HepG2 (cell line): ENCODE measurements around the gene PRPSAP1. TPM values are rescaled to one million over a fixed set of nuclear protein-coding genes. Genes with fewer than 3 reads are reported as not detected.
A peak's percentile ranks its signal among the peaks of the same experiment; 100 is the strongest.

ENCODE experiments used
- ARHGAP35 ChIP-seq: sonication (generic); formaldehyde crosslinking; IDR thresholded peaks from 2 replicates; pipeline ENCODE4 v1.9.0; 2022; ENCODE audit warnings: mild to moderate bottlenecking, inconsistent platforms, moderate library complexity, missing genetic modification reagents, borderline replicate concordance
- CHD2 ChIP-seq: IDR thresholded peaks from 2 replicates; pipeline ENCODE4 v1.6.1; 2011; ENCODE audit warnings: low read depth, low read length, improper control_type of control experiment
- EEA1 ChIP-seq: sonication (generic); formaldehyde crosslinking; IDR thresholded peaks from 2 replicates; pipeline ENCODE4 v1.5.1; 2020; ENCODE audit warnings: mild to moderate bottlenecking, missing genetic modification reagents, borderline replicate concordance
- JUND ChIP-seq: sonication (generic); formaldehyde crosslinking; IDR thresholded peaks from 2 replicates; pipeline ENCODE4 v1.8.0; 2022; ENCODE audit warnings: mild to moderate bottlenecking, missing genetic modification reagents
- KAT2B ChIP-seq: fragments of 150-350 bp; IDR thresholded peaks from 2 replicates; pipeline ENCODE4 v1.6.1; 2014; ENCODE audit warnings: low read depth, low read length, borderline replicate concordance
- KLF13 ChIP-seq: sonication (generic); formaldehyde crosslinking; IDR thresholded peaks from 2 replicates; pipeline ENCODE4 v1.4.0; 2020; ENCODE audit warnings: mild to moderate bottlenecking, missing genetic modification reagents
- MAFK ChIP-seq, 2 experiments: IDR thresholded peaks in 1 of 2; conservative IDR thresholded peaks in 1 of 2; 2 replicates each; pipeline ENCODE4 v1.6.1; 2011; ENCODE audit warnings: improper control_type of control experiment in 2 of 2, low read length in 2 of 2
- MED8 ChIP-seq: sonication (generic); formaldehyde crosslinking; IDR thresholded peaks from 2 replicates; pipeline ENCODE4 v1.8.1; 2023; ENCODE audit warnings: mild to moderate bottlenecking, missing genetic modification reagents; ENCODE audit not compliant: insufficient replicate concordance
- PHF21A ChIP-seq: sonication (generic); formaldehyde crosslinking; IDR thresholded peaks from 2 replicates; pipeline ENCODE4 v1.5.0; 2020; ENCODE audit warnings: mild to moderate bottlenecking, missing genetic modification reagents
- POLR2AphosphoS2 ChIP-seq: IDR thresholded peaks from 2 replicates; pipeline ENCODE4 v1.6.1; 2011; ENCODE audit warnings: low read depth, low read length, improper control_type of control experiment
- POLR2G ChIP-seq: fragments of 200-400 bp; formaldehyde crosslinking; IDR thresholded peaks from 2 replicates; pipeline ENCODE4 v1.6.1; 2018; ENCODE audit warnings: mild to moderate bottlenecking, low read depth, low read length, moderate library complexity
- SMC3 ChIP-seq: IDR thresholded peaks from 2 replicates; pipeline ENCODE4 v1.6.1; 2011; ENCODE audit warnings: low read length, improper control_type of control experiment
- SPEN ChIP-seq: sonication (generic); formaldehyde crosslinking; IDR thresholded peaks from 2 replicates; pipeline ENCODE4 v1.5.1; 2020; ENCODE audit warnings: low read depth, mild to moderate bottlenecking, missing genetic modification reagents
- SRY ChIP-seq: sonication (generic); formaldehyde crosslinking; IDR thresholded peaks from 2 replicates; pipeline ENCODE4 v1.8.0; 2022; ENCODE audit warnings: mild to moderate bottlenecking, missing genetic modification reagents
- ZNF343 ChIP-seq: sonication (generic); formaldehyde crosslinking; IDR thresholded peaks from 2 replicates; pipeline ENCODE4 v1.4.0; 2020; ENCODE audit warnings: mild to moderate bottlenecking, missing genetic modification reagents
- ZNF513 ChIP-seq: sonication (generic); formaldehyde crosslinking; conservative IDR thresholded peaks from 2 replicates; pipeline ENCODE4 v1.5.0; 2020; ENCODE audit warnings: missing genetic modification reagents
- ZNF564 ChIP-seq: sonication (generic); formaldehyde crosslinking; IDR thresholded peaks from 2 replicates; pipeline ENCODE4 v1.8.1; 2023; ENCODE audit warnings: mild to moderate bottlenecking, missing genetic modification reagents
- ZNF574 ChIP-seq: sonication (generic); formaldehyde crosslinking; IDR thresholded peaks from 2 replicates; pipeline ENCODE4 v1.4.0; 2020; ENCODE audit warnings: missing genetic modification reagents
- ZNF780A ChIP-seq: sonication (generic); formaldehyde crosslinking; IDR thresholded peaks from 2 replicates; pipeline ENCODE4 v1.8.0; 2022; ENCODE audit warnings: mild to moderate bottlenecking, missing genetic modification reagents, moderate library complexity
- ZSCAN29 ChIP-seq: sonication (generic); formaldehyde crosslinking; conservative IDR thresholded peaks from 2 replicates; pipeline ENCODE4 v1.4.0; 2020; ENCODE audit warnings: mild to moderate bottlenecking, missing genetic modification reagents
- polyA plus RNA-seq, 8 experiments: library from polyadenylated mRNA; depleted of rRNA in 3 of 8; stranded (reverse) in 7 of 8; unstranded in 1 of 8; fragments of >200 nt; fragmentation: Illumina TruSeq in 4 of 8; extraction: Trizol in 4 of 8; gene quantifications; 2 replicates each; pipeline versions ENCODE4 v1.2.1 to v1.2.3, GENCODE V29; 2011 to 2016; ENCODE audit warnings: low read depth in 4 of 8, missing spikeins in 1 of 8, mixed read lengths in 1 of 8; ENCODE audit not compliant: insufficient read depth in 1 of 8
- total RNA-seq, 5 experiments: library from RNA; depleted of rRNA; stranded (reverse); fragments of >200 nt; fragmentation: Illumina TruSeq; extraction: Trizol; gene quantifications; 2 replicates each; pipeline ENCODE4 v1.2.3, GENCODE V29; 2016; ENCODE audit warnings: low read depth in 1 of 5
- TF ChIP-seq, protein P1 (sequence below): sonication (generic); formaldehyde crosslinking; IDR thresholded peaks from 2 replicates; pipeline ENCODE4 v1.4.0; 2020; ENCODE audit warnings: mild to moderate bottlenecking, missing genetic modification reagents, borderline replicate concordance

PRPSAP1 gene
- total and polyA plus RNA-seq, 2 of the 13 experiments (the other 11 are each of a cell fraction or from before 2014, with no cell fraction given) = 91.1 to 314 TPM

DNA sequence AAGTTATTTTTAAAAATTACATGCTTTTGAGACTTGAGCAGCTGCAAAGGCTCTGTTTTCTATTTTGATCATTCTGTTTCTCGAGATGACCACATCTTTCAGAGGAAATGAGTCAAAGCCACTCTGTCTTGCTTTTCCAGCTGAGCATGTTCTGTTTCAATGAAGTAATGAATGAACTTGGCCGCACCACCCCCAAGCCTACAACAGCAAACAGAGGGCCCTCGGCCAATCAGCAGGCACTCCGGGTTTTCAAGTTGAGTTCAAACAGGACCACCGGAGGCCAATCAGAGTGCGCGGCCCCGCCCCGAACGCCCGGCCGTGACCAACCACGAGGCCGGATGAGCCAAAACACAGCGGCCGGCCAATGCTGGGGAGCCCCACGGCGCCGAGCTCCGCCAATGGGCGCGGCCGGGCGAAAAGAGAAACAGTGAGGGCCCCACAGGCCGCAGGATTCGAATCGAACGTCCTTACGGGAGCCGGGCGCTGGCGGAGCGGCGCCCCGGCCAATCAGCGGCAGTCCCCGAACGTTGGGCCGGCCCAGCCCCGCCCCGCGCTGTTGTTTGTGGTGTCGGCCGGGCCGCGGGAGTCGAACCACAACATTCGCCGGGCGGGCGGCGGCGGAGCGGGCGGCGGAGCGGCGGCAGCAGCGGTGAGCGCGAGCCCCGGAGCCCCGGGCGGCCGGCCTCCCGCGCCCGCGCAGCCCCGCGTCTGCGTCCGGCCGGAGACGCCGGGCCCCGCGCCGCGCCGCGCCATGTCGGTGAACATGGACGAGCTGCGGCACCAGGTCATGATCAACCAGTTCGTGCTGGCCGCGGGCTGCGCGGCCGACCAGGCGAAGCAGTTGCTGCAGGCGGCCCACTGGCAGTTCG is 88.7 kb downstream of the PRPSAP1 start, which contains the start of gene UBALD2 (continued):
- TF ChIP-seq POLR2AphosphoS2 (no peak), SPEN (CRISPR knock-in tag) (peak; percentile 72), ZNF343 (CRISPR knock-in tag) (no peak), MED8 (CRISPR knock-in tag) (peak; percentile 54), SRY (CRISPR knock-in tag) (no peak), ZSCAN29 (CRISPR knock-in tag) (peak; percentile 72; the same call in 1 of the 2 replicates), KAT2B (no peak), ZNF780A (no peak), CHD2 (0 out of 2 replicates have a peak, but pooled peaks have one; percentile 42), JUND (CRISPR knock-in tag) (0 out of 2 replicates have a peak, but pooled peaks have one; percentile 12), ZNF574 (CRISPR knock-in tag) (peak; percentile 72), MAFK (conservative IDR thresholded peaks at IDR 0.05 in 1 of 2, IDR thresholded peaks at IDR 0.05 in 1 of 2; ENCODE audit: low read length in 2 of 2) (no peak), KLF13 (CRISPR knock-in tag) (no peak), POLR2G (peak; percentile 81), ARHGAP35 (0 out of 2 replicates have a peak, but pooled peaks have one; percentile 43), PHF21A (CRISPR knock-in tag) (peak; percentile 97), ZNF513 (CRISPR knock-in tag) (no peak), EEA1 (CRISPR knock-in tag) (no peak), ZNF564 (CRISPR knock-in tag) (peak; percentile 88), SMC3 (no peak)
- TF ChIP-seq, protein P1, sequence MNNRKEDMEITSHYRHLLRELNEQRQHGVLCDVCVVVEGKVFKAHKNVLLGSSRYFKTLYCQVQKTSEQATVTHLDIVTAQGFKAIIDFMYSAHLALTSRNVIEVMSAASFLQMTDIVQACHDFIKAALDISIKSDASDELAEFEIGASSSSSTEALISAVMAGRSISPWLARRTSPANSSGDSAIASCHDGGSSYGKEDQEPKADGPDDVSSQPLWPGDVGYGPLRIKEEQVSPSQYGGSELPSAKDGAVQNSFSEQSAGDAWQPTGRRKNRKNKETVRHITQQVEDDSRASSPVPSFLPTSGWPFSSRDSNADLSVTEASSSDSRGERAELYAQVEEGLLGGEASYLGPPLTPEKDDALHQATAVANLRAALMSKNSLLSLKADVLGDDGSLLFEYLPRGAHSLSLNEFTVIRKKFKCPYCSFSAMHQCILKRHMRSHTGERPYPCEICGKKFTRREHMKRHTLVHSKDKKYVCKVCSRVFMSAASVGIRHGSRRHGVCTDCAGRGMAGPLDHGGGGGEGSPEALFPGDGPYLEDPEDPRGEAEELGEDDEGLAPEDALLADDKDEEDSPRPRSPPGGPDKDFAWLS (CRISPR knock-in tag) = no peak
